ENCODE measurements around the gene MMP7.

GRCh38 chr11:102566112-102566511 is 35.6 kb upstream of the MMP7 start:
- TF ChIP-seq RAD21 (IDR thresholded peaks at IDR 0.05; ENCODE audit: low read length) (no peak), SMC3 (IDR thresholded peaks at IDR 0.05; ENCODE audit: low read depth, low read length) (no peak), FOXJ3 (CRISPR knock-in tag; IDR thresholded peaks at IDR 0.05) (no peak), YY1 (IDR thresholded peaks at IDR 0.05; ENCODE audit: low read depth) (no peak), CTCF (IDR thresholded peaks at IDR 0.05) (no peak), POLR2AphosphoS5 (IDR thresholded peaks at IDR 0.05; ENCODE audit: low read depth, low read length) (no peak), GATA2 (CRISPR knock-in tag; IDR thresholded peaks at IDR 0.05) (no peak)

All from SK-N-SH (cell line).